IMR-90 (cell line): ENCODE measurements around the gene MUC5AC. TPM values are rescaled to one million over a fixed set of nuclear protein-coding genes. Genes with fewer than 3 reads are reported as not detected.

Source experiments
- ATAC-seq: fragments of 200-7000 bp; cut with Tn5 transposase; 2 replicates; pipeline ENCODE4 v1.9.1; 2020; ENCODE audit warnings: low read depth, mild to moderate bottlenecking, moderate library complexity
- BruUV-seq: library from RNA; stranded (reverse); fragments of 400-500 nt; replicated peaks from 2 replicates; lab custom pipeline; 2021; lab: Mats Ljungman, UMichigan
- CTCF ChIA-PET: fragments of 300-600 bp; formaldehyde crosslinking; extraction: SDS; loops from one replicate; lab custom pipeline; 2021; ENCODE audit warnings: antibody characterized with exemption; lab: Yijun Ruan, JAX
- POLR2A ChIA-PET: fragments of 300-600 bp; sonication (Branson Sonifier 250); formaldehyde crosslinking; loops from one replicate; lab custom pipeline; 2022; ENCODE audit warnings: antibody characterized with exemption; ENCODE audit not compliant: unreplicated experiment; lab: Charles Lee
- DNase-seq: peaks from one replicate; pipeline ENCODE4 v3.0.0; 2013
- H2AFZ ChIP-seq: replicated peaks from 2 replicates; pipeline ENCODE3; 2013; ENCODE audit warnings: low read length, mild to moderate bottlenecking; ENCODE audit not compliant: poor library complexity
- H2AK5ac ChIP-seq: 2 replicates; pipeline ENCODE4 v1.6.1; 2013; ENCODE audit warnings: low read depth, low read length, inconsistent platforms
- H2AK9ac ChIP-seq: replicated peaks from 2 replicates; pipeline ENCODE3; 2013; ENCODE audit warnings: mild to moderate bottlenecking, low read depth, low read length, moderate library complexity; ENCODE audit not compliant: poor library complexity
- H2BK120ac ChIP-seq: 2 replicates; pipeline ENCODE4 v1.6.1; 2013; ENCODE audit warnings: low read depth, low read length, inconsistent platforms
- H2BK15ac ChIP-seq: 3 replicates; pipeline ENCODE4 v1.6.1; 2013; ENCODE audit warnings: low read depth, low read length, inconsistent platforms
- H2BK20ac ChIP-seq: 2 replicates; pipeline ENCODE4 v1.6.1; 2013; ENCODE audit warnings: low read depth, mild to moderate bottlenecking, inconsistent platforms, low read length, moderate library complexity
- H2BK5ac ChIP-seq: 2 replicates; pipeline ENCODE4 v1.6.1; 2013; ENCODE audit warnings: mild to moderate bottlenecking, low read depth, low read length, inconsistent platforms; ENCODE audit not compliant: poor library complexity, severe bottlenecking
- H3K14ac ChIP-seq: replicated peaks from 2 replicates; pipeline ENCODE4 v1.6.1; 2013; ENCODE audit warnings: low read depth, low read length, inconsistent platforms
- H3K18ac ChIP-seq: 2 replicates; pipeline ENCODE4 v1.6.1; 2013; ENCODE audit warnings: low read depth, low read length, control low read depth
- H3K23ac ChIP-seq: 2 replicates; pipeline ENCODE4 v1.6.1; 2013; ENCODE audit warnings: low read depth, low read length, inconsistent platforms
- H3K27ac ChIP-seq: 2 replicates; pipeline ENCODE4 v1.5.1; 2013; ENCODE audit warnings: mild to moderate bottlenecking, control low read depth, low read length; ENCODE audit not compliant: insufficient read depth
- H3K27me3 ChIP-seq: 2 replicates; pipeline ENCODE4 v1.6.1; 2013; ENCODE audit warnings: low read length; ENCODE audit not compliant: control insufficient read depth, insufficient read depth
- H3K36me3 ChIP-seq: 2 replicates; pipeline ENCODE4 v1.6.1; 2013; ENCODE audit warnings: low read length, mixed read lengths; ENCODE audit not compliant: control insufficient read depth, insufficient read depth
- H3K4ac ChIP-seq: 2 replicates; pipeline ENCODE4 v1.6.1; 2013; ENCODE audit warnings: low read depth, low read length, inconsistent platforms
- H3K4me1 ChIP-seq: 2 replicates; pipeline ENCODE4 v1.6.1; 2013; ENCODE audit warnings: low read length, mixed read lengths; ENCODE audit not compliant: control insufficient read depth, insufficient read depth
- H3K4me2 ChIP-seq: 2 replicates; pipeline ENCODE4 v1.6.1; 2013; ENCODE audit warnings: low read depth, mild to moderate bottlenecking, control low read depth, low read length, moderate library complexity
- H3K4me3 ChIP-seq: 2 replicates; pipeline ENCODE4 v1.5.1; 2013; ENCODE audit warnings: low read depth, mild to moderate bottlenecking, control low read depth, low read length, moderate library complexity; ENCODE audit not compliant: insufficient read depth
- H3K56ac ChIP-seq: 2 replicates; pipeline ENCODE4 v1.6.1; 2013; ENCODE audit warnings: low read length, inconsistent platforms; ENCODE audit not compliant: insufficient read depth; ENCODE audit errors: extremely low read depth
- H3K79me1 ChIP-seq, 2 experiments: 2 replicates each; pipeline ENCODE4 v1.6.1; 2013; ENCODE audit warnings: low read length in 2 of 2, inconsistent platforms in 1 of 2, low read depth in 1 of 2
- H3K9ac ChIP-seq: 2 replicates; pipeline ENCODE4 v1.6.1; 2013; ENCODE audit warnings: low read depth, low read length, control low read depth
- H3K9me1 ChIP-seq: 2 replicates; pipeline ENCODE4 v1.6.1; 2013; ENCODE audit warnings: low read length, inconsistent platforms; ENCODE audit not compliant: insufficient read depth
- H3K9me3 ChIP-seq: 2 replicates; pipeline ENCODE4 v1.6.1; 2013; ENCODE audit warnings: low read length; ENCODE audit not compliant: control insufficient read depth, insufficient read depth
- H4K20me1 ChIP-seq: 2 replicates; pipeline ENCODE4 v1.6.1; 2013; ENCODE audit warnings: low read length, inconsistent platforms; ENCODE audit not compliant: insufficient read depth
- H4K5ac ChIP-seq: 2 replicates; pipeline ENCODE4 v1.6.1; 2013; ENCODE audit warnings: mild to moderate bottlenecking, low read depth, low read length, control low read depth
- H4K8ac ChIP-seq, 2 experiments: 2 replicates each; pipeline ENCODE4 v1.6.1; 2013; ENCODE audit warnings: low read depth in 2 of 2, low read length in 2 of 2, control low read depth in 1 of 2, inconsistent platforms in 1 of 2
- H4K91ac ChIP-seq: 2 replicates; pipeline ENCODE4 v1.6.1; 2013; ENCODE audit warnings: low read depth, low read length, inconsistent platforms; ENCODE audit not compliant: insufficient read depth
- CTCF ChIP-seq: conservative IDR thresholded peaks from 2 replicates; pipeline ENCODE4 v1.5.1; 2012; ENCODE audit warnings: mild to moderate bottlenecking, low read depth, low read length, improper control_type of control experiment
- FOS ChIP-seq: fragments of 150-350 bp; IDR thresholded peaks from 2 replicates; pipeline ENCODE4 v1.6.1; 2016; ENCODE audit warnings: low read depth, low read length
- MAZ ChIP-seq: IDR thresholded peaks from 2 replicates; pipeline ENCODE4 v1.6.1; 2012; ENCODE audit warnings: low read depth, mild to moderate bottlenecking, low read length, improper control_type of control experiment, moderate library complexity, borderline replicate concordance
- NFE2L2 ChIP-seq: fragments of 150-350 bp; IDR thresholded peaks from 2 replicates; pipeline ENCODE4 v1.6.1; 2016; ENCODE audit warnings: low read depth, mild to moderate bottlenecking, low read length
- WGBS, 2 experiments: methylation state at CpG; one replicate each; pipeline versions ENCODE4 v1.1.5 to v1.1.7; 2013; ENCODE audit warnings: missing lambda C conversion rate in 2 of 2; ENCODE audit not compliant: insufficient read length in 1 of 2; ENCODE audit errors: extremely low coverage in 2 of 2; 5-methylcytosine and 5-hydroxymethylcytosine counted together
- dilution Hi-C: fragments of 300-500 bp; cut with HindIII; formaldehyde crosslinking; loops from one replicate; pipeline ENCODE4 v1.14.3; 2018; ENCODE audit warnings: low sequenced_read_pairs; ENCODE audit not compliant: unreplicated experiment
- in situ Hi-C: fragments of 300-500 bp; cut with MboI; formaldehyde crosslinking; loops from 3 replicates; pipeline ENCODE4 v1.14.3; 2019; ENCODE audit warnings: low sequenced_read_pairs, inconsistent platforms, mixed read lengths
- intact Hi-C: fragments of 100-400 bp; cut with micrococcal nuclease; formaldehyde crosslinking; loops from 2 replicates; pipeline ENCODE4 v1.10.0; 2022
- polyA plus RNA-seq, 3 experiments: library from polyadenylated mRNA; depleted of rRNA; stranded (reverse); fragments of >200 nt; gene quantifications; 2 replicates each; pipeline ENCODE4 v1.2.3, GENCODE V29; 2012; ENCODE audit warnings: low replicate concordance in 1 of 3
- total RNA-seq: library from RNA; depleted of rRNA; stranded (reverse); fragments of >200 nt; gene quantifications from 2 replicates; pipeline ENCODE4 v1.2.3, GENCODE V29; 2012

Gene MUC5AC
- total and polyA plus RNA-seq, 2 of the 4 experiments (the other 2 are of a cell fraction) = 0.02 TPM; not detected in 1

GRCh38 chr11:1178906-1179305, 21.2 kb downstream of the MUC5AC start:
- ATAC-seq (no peak), DNase-seq (no peak)
- Histone ChIP-seq H3K4ac (no peak overlapping the region), H2BK120ac (no peak overlapping the region), H3K23ac (no peak overlapping the region), H3K36me3 (no peaks in the 10 kb centered on the region), H4K5ac (no peak overlapping the region), H4K8ac (no peak overlapping the region), H3K27ac (no peak overlapping the region), H2BK20ac (no peak overlapping the region), H3K27me3 (no peaks in the 10 kb centered on the region), H2AK9ac (no peak overlapping the region), H3K4me1 (no peaks in the 10 kb centered on the region), H2BK15ac (no peak overlapping the region), H3K9me1 (no peaks in the 10 kb centered on the region), H2BK5ac (no peak overlapping the region), H3K56ac (no peak overlapping the region), H4K91ac (no peak overlapping the region), H2AK5ac (no peak overlapping the region), H3K14ac (no peak overlapping the region), H3K79me1 (no peaks in the 10 kb centered on the region), H4K20me1 (no peaks in the 10 kb centered on the region), H3K4me2 (no peak overlapping the region), H3K9me3 (no peaks in the 10 kb centered on the region; the same call in 1 of the 2 replicates), H3K9ac (no peak overlapping the region), H3K18ac (no peak overlapping the region), H3K4me3 (no peak overlapping the region), H2AFZ (no peak overlapping the region)
- WGBS, 2 experiments = 91% methylated on average over 8 of the region's 29 CpGs; no CpG with 5 or more reads in 1 of the 2 experiments
- dilution Hi-C loops = no loop called here
- BruUV-seq = no TSS peak
- POLR2A ChIA-PET = no interaction called here
- intact Hi-C loops = no loop called here
- CTCF ChIA-PET = no interaction called here
- TF ChIP-seq NFE2L2 (no peak), FOS (no peak), MAZ (no peak), CTCF (no peak)
- in situ Hi-C loops = no loop called here
